Astrocyte of the spinal cord (primary cell): ENCODE measurements around the gene SLC22A2.

Experiments used
- DNase-seq: peaks from one replicate; pipeline ENCODE4 v3.0.0; 2011; ENCODE audit warnings: low read depth, low spot score
- H3K4me3 ChIP-seq: 2 replicates; pipeline ENCODE4 v1.5.1; 2011; ENCODE audit warnings: low read depth, mild to moderate bottlenecking, low read length, moderate library complexity
- CTCF ChIP-seq: IDR thresholded peaks from 2 replicates; pipeline ENCODE4 v1.5.1; 2012; ENCODE audit warnings: low read depth, mild to moderate bottlenecking, low read length, inconsistent platforms
- in situ Hi-C: cut with HindIII; loops from 2 replicates; pipeline ENCODE4 v1.10.0; 2017; ENCODE audit warnings: low sequenced_read_pairs

Gene SLC22A2

GRCh38 chr6:160217863-160218262 is 40.8 kb downstream of the SLC22A2 start:
- no peak for DNase-seq
- in situ Hi-C loops: no loop called here
- no peak for TF ChIP-seq CTCF
- no peak overlapping the region for H3K4me3 ChIP-seq

- in situ Hi-C loops: no loop called here
- H3K4me3 ChIP-seq: no peak overlapping the region
- DNase-seq: no peak
- no peak for TF ChIP-seq CTCF
These were observed 41.5 kb downstream of the SLC22A2 start for GRCh38 chr6:160217073-160217472.

- TF ChIP-seq CTCF: no peak
- in situ Hi-C loops: no loop called here
- no peak for DNase-seq
- no peak overlapping the region for H3K4me3 ChIP-seq
These were observed 43.4 kb downstream of the SLC22A2 start for GRCh38 chr6:160215232-160215631.

GRCh38 chr6:160207618-160208017 is 51.0 kb downstream of the SLC22A2 start:
- no peak for TF ChIP-seq CTCF
- DNase-seq: no peak
- in situ Hi-C loops: no loop called here
- H3K4me3 ChIP-seq: no peak overlapping the region

- in situ Hi-C loops: no loop called here
- no peak for TF ChIP-seq CTCF
- DNase-seq: no peak
- no peak overlapping the region for H3K4me3 ChIP-seq
These were observed 53.9 kb downstream of the SLC22A2 start for GRCh38 chr6:160204710-160205109.

GRCh38 chr6:160203953-160204352 is 54.7 kb downstream of the SLC22A2 start:
- DNase-seq: no peak
- in situ Hi-C loops: no loop called here
- H3K4me3 ChIP-seq: no peak overlapping the region
- TF ChIP-seq CTCF: no peak

GRCh38 chr6:160203522-160203921 is 55.1 kb downstream of the SLC22A2 start:
- H3K4me3 ChIP-seq: no peak overlapping the region
- in situ Hi-C loops: no loop called here
- no peak for TF ChIP-seq CTCF
- DNase-seq: no peak
